T1000 (cell line): Measurements from ENCODE around the gene ELMO1.

Source experiments
- DNase-seq: peaks from one replicate; lab custom pipeline; 2025; ENCODE audit warnings: mixed read lengths; lab: John Stamatoyannopoulos, UW

ELMO1 gene

GRCh38 chr7:37267251-37267650, 181.4 kb downstream of the ELMO1 start:
- DNase-seq: no peak

- no peak for DNase-seq
Observed at GRCh38 chr7:37265876-37266275, 182.8 kb downstream of the ELMO1 start.

- DNase-seq: no peak
Observed at GRCh38 chr7:37265006-37265405, 183.7 kb downstream of the ELMO1 start.

- no peak for DNase-seq
Observed at GRCh38 chr7:37262181-37262580, 186.5 kb downstream of the ELMO1 start.

- DNase-seq: no peak
Observed at GRCh38 chr7:37259319-37259821, 189.3 kb downstream of the ELMO1 start.

- DNase-seq: no peak
Observed at GRCh38 chr7:37256631-37257030, 192.0 kb downstream of the ELMO1 start.

- no peak for DNase-seq
Observed at GRCh38 chr7:37255327-37255944, 193.2 kb downstream of the ELMO1 start.

GRCh38 chr7:37251222-37251621, 197.4 kb downstream of the ELMO1 start:
- no peak for DNase-seq

- no peak for DNase-seq
Observed at GRCh38 chr7:37249240-37249639, 199.4 kb downstream of the ELMO1 start.

GRCh38 chr7:37248396-37248861, 200.2 kb downstream of the ELMO1 start:
- DNase-seq: no peak

GRCh38 chr7:37247861-37248260, 200.8 kb downstream of the ELMO1 start:
- DNase-seq: peak; percentile 3

GRCh38 chr7:37245590-37245989, 203.1 kb downstream of the ELMO1 start:
- no peak for DNase-seq

GRCh38 chr7:37236906-37237305, 211.8 kb downstream of the ELMO1 start:
- no peak for DNase-seq

- DNase-seq: no peak
Observed at GRCh38 chr7:37235813-37236212, 212.9 kb downstream of the ELMO1 start.

GRCh38 chr7:37234928-37235327, 213.7 kb downstream of the ELMO1 start:
- no peak for DNase-seq

GRCh38 chr7:37234334-37234733, 214.3 kb downstream of the ELMO1 start:
- no peak for DNase-seq

- DNase-seq: no peak
Observed at GRCh38 chr7:37231613-37232012, 217.1 kb downstream of the ELMO1 start.

GRCh38 chr7:37230221-37230620, 218.4 kb downstream of the ELMO1 start:
- DNase-seq: no peak

GRCh38 chr7:37229381-37229780, 219.3 kb downstream of the ELMO1 start:
- no peak for DNase-seq

GRCh38 chr7:37225285-37225969, 223.2 kb downstream of the ELMO1 start:
- no peak for DNase-seq

- no peak for DNase-seq
Observed at GRCh38 chr7:37224746-37225145, 223.9 kb downstream of the ELMO1 start.

GRCh38 chr7:37220664-37221063, 228.0 kb downstream of the ELMO1 start:
- DNase-seq: no peak

- no peak for DNase-seq
Observed at GRCh38 chr7:37218956-37219355, 229.7 kb downstream of the ELMO1 start.

GRCh38 chr7:37216923-37217322, 231.7 kb downstream of the ELMO1 start:
- DNase-seq: no peak
